Ascending aorta (tissue), 2 donors: ENCODE measurements around the gene ZNF865. TPM values are rescaled to one million over a fixed set of nuclear protein-coding genes. Genes with fewer than 3 reads are reported as not detected.

Experiments used
- DNase-seq, 2 donors: peaks; one replicate each; pipeline ENCODE4 v3.0.0-alpha.2; 2019; ENCODE audit warnings: low spot score in 2 of 2
- H3K27ac ChIP-seq, 2 donors: fragments of 200-600 bp; sonication (generic); one replicate each; pipeline ENCODE4 v1.5.1; 2016 to 2017; ENCODE audit warnings: mild to moderate bottlenecking in 1 of 2
- H3K27me3 ChIP-seq: fragments of 200-600 bp; sonication (generic); one replicate; pipeline ENCODE4 v1.5.1; 2017
- H3K36me3 ChIP-seq, 2 donors: fragments of 200-600 bp; sonication (generic); one replicate each; pipeline ENCODE4 v1.5.1; 2016
- H3K4me1 ChIP-seq, 2 donors: fragments of 200-600 bp; sonication (generic); one replicate each; pipeline ENCODE4 v1.5.1; 2016 to 2017; ENCODE audit warnings: mild to moderate bottlenecking in 1 of 2
- H3K4me3 ChIP-seq, 2 donors: fragments of 200-600 bp; sonication (generic); one replicate each; pipeline ENCODE4 v1.5.1; 2016 to 2017; ENCODE audit warnings: mild to moderate bottlenecking in 1 of 2
- H3K9me3 ChIP-seq, 2 donors: fragments of 200-600 bp; sonication (generic); one replicate each; pipeline ENCODE4 v1.5.1; 2016
- intact Hi-C: fragments of 100-400 bp; cut with DNase I; formaldehyde crosslinking; loops from one replicate; pipeline ENCODE4 v1.15.1; 2023
- total RNA-seq: library from RNA; depleted of rRNA; stranded (reverse); fragments of >200 nt; gene quantifications from one replicate; pipeline ENCODE4 v1.1.0, GENCODE V29; 2016
- TF ChIP-seq, protein P1 (sequence below), 3 experiments: fragments of 200-600 bp in 2 of 3; fragments of 450-650 bp in 1 of 3; sonication (generic) in 2 of 3; IDR thresholded peaks; one replicate each; pipeline ENCODE4 v1.5.1; 2016 to 2019; ENCODE audit warnings: antibody characterized with exemption in 3 of 3, mild to moderate bottlenecking in 1 of 3, moderate library complexity in 1 of 3

ZNF865 gene
- total RNA-seq, 1 donor from 2014 or later: 22.0 TPM

GRCh38 chr19:55576746-55577145 is 28.7 kb upstream of the ZNF865 start:
- Histone ChIP-seq H3K4me3 (no peak overlapping the region), H3K27me3 (no peaks in the 10 kb centered on the region), H3K4me1 (peaks cover 0 to 6% of the 10 kb centered on the region in 2 donors), H3K36me3 (peaks cover 16 to 22% of the 10 kb centered on the region in 2 donors), H3K27ac (no peak overlapping the region), H3K9me3 (no peaks in the 10 kb centered on the region)
- intact Hi-C loops: no loop called here
- TF ChIP-seq, protein P1, sequence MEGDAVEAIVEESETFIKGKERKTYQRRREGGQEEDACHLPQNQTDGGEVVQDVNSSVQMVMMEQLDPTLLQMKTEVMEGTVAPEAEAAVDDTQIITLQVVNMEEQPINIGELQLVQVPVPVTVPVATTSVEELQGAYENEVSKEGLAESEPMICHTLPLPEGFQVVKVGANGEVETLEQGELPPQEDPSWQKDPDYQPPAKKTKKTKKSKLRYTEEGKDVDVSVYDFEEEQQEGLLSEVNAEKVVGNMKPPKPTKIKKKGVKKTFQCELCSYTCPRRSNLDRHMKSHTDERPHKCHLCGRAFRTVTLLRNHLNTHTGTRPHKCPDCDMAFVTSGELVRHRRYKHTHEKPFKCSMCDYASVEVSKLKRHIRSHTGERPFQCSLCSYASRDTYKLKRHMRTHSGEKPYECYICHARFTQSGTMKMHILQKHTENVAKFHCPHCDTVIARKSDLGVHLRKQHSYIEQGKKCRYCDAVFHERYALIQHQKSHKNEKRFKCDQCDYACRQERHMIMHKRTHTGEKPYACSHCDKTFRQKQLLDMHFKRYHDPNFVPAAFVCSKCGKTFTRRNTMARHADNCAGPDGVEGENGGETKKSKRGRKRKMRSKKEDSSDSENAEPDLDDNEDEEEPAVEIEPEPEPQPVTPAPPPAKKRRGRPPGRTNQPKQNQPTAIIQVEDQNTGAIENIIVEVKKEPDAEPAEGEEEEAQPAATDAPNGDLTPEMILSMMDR (IDR thresholded peaks at IDR 0.05): no peak
- no peak for DNase-seq

DNA sequence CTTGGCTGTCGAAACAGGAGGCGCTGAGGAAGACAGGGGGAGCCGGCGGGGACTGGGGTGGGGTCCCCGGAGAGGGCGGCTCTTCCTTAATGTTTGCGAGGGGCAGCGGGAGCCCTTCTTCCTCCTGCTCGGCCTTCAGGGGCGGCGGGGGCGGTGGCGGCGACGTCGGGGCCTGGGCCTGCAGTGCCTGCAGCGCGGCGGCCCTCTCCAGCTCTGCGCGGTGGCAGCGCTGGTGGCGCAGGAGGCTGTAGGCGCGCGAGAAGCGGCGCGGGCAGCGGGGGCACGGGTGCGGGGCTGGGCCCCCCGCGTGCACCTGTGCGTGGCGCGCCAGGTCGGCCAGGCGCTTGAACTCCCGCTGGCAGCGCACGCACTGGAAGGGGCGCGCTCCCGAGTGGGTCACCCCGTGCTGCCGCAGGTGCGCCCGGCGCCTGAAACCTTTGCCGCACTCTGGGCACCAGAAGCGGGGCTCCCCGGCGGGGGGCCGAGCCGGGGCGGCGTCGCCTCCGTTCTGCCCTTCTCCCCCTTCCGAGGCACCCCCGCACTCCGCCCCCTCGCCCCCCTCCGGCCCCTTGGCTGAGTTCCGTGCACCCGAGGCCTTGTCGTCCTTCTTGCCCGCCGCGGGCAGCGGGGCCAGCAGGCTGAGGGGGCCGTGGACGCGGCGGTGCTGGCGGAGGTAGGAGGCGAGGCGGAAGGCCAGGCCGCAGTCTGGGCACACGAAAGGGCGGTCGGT is 27.3 kb upstream of the ZNF865 start:
- intact Hi-C loops: no loop called here
- Histone ChIP-seq H3K27me3 (no peaks in the 10 kb centered on the region), H3K9me3 (no peaks in the 10 kb centered on the region), H3K36me3 (peaks cover 16 to 22% of the 10 kb centered on the region in 2 donors), H3K27ac (no peak overlapping the region), H3K4me3 (no peak overlapping the region), H3K4me1 (peaks cover 0 to 6% of the 10 kb centered on the region in 2 donors)
- DNase-seq: no peak
- TF ChIP-seq, protein P1 (IDR thresholded peaks at IDR 0.05): no peak

DNA sequence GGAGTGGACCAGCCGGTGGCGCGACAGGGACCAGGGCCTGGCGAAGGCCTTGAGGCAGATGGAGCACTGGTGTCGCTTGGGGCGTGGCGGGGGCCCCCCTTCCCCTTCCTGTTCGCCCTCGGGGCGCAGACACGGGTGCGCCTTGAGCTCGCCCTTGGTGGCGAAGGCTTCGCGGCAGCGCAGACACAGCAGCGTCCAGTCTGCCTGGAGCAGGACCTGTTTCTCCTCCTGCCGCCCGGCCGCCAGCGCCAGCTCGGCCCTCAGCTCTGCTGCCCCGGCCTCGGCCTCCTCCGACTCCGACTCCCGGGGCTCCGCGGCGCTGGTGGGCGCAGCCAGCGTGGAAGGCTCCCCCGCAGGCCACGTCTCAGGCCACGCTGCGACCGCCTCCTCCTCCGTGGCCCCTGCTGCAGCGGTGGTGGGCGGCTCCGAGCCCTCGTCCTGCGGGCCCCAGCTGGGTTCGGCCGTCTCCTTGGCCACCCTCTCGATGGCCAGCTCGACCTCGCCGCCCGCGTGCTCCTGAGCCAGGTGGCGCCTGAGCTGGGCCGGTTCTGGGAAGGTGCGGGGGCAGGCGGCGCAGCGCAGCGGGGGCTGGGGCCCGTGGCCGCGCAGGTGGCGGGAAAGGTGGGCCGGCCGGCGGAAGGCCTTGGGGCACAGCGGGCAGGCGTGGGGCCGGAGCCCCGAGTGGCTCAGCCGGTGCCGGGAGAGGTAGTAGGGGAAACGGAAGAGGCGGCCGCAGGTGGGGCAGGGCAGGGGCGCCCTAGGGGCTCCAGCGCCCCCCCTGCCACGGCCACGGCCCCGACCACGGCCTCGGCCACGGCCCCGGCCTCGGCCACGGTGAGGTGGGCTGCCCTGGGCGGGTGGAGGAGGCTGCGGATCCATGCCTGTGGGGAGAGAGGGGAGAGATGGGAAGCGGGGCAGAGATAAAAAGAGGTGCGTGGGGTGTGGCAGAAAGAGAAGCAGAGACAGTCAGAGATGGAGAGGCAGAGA is 26.4 kb upstream of the ZNF865 start:
- no peaks in the 10 kb centered on the region for H3K27me3 ChIP-seq
- peak overlapping the region in 1 of 2 donors; percentile 85 for H3K4me3 ChIP-seq
- peak overlapping the region in 1 of 2 donors; percentile 89 for H3K27ac ChIP-seq

GRCh38 chr19:55579766-55580621 is 25.5 kb upstream of the ZNF865 start:
- intact Hi-C loops: loop anchor here (1.0 to 10.0 kb wide), 6 partner anchors 19 to 195 kb away; partner anchors contain the start of genes FIZ1, RPL28, TMEM238 and ZNF784
- Histone ChIP-seq H3K9me3 (no peaks in the 10 kb centered on the region), H3K27ac (peak overlapping the region; percentile 89 to 92), H3K4me3 (peak overlapping the region; percentile 67 to 85), H3K4me1 (peaks cover 0 to 6% of the 10 kb centered on the region in 2 donors), H3K36me3 (peaks cover 16 to 22% of the 10 kb centered on the region in 2 donors), H3K27me3 (no peaks in the 10 kb centered on the region)
- TF ChIP-seq, protein P1 (IDR thresholded peaks at IDR 0.05): no peak
- DNase-seq: no peak

More for the DNA sequence above, 26.4 kb upstream of the ZNF865 start:
- TF ChIP-seq, protein P1 (IDR thresholded peaks at IDR 0.05): no peak
- intact Hi-C loops: no loop called here
- no peaks in the 10 kb centered on the region for H3K9me3 ChIP-seq
- DNase-seq: no peak
- H3K4me1 ChIP-seq: peaks cover 0 to 6% of the 10 kb centered on the region in 2 donors
- peaks cover 16 to 22% of the 10 kb centered on the region in 2 donors for H3K36me3 ChIP-seq
